GM18519 (cell line): ENCODE data around the gene CRTC3.
"Not testable (repeated sequence)": the region's sequence is repeated elsewhere in the genome, so short reads cannot be mapped to it uniquely, and the experiment has no call there.

Experiments
- ATAC-seq: cut with Tn5 transposase; IDR thresholded peaks from one replicate; pipeline ENCODE4 v1.9.1; 2021; ENCODE audit warnings: mild to moderate bottlenecking, moderate library complexity; ENCODE audit not compliant: unreplicated experiment, low FRiP score

CRTC3 gene

GRCh38 chr15:90618330-90619125 lies 88.8 kb downstream of the CRTC3 start:
- ATAC-seq = no peak

DNA sequence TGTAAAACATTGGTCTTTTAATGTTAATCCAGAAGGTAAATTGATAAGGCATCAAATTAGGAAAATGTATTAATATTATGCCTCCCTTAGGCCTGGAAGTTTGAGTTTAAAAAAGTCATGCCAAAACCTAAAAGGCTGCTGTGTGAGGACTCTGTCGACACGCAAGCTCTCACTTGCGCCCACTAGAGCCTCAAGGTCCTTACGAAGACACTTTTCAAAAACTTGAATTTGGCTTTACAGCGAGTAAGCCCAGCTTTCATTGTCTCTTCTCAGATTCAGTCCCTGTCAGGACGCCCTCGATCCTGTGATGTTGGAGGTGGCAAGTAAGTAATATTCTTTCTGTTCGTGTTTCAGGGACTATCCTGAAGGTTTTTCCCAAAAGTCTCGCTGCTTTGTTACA lies 89.7 kb downstream of the CRTC3 start:
- no peak for ATAC-seq

DNA sequence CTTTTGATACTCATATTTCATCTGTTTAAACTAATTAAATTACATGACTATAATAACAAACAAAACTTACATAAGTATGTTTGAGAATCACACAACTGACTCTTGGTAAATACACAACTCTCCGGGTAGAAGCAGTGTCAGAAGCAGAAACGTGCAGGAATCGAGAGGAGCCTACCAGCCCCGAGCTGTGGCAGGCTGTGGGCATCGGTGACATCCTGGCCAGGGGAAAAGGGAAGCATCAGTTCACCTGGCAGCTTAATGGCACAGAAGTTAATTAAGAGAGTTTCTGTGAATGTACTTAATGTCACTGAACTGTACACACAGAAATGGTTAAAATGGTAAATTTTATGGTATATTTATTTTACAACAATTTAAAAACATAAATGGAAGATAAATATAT lies 90.2 kb downstream of the CRTC3 start:
- no peak for ATAC-seq

GRCh38 chr15:90620379-90621067 lies 90.8 kb downstream of the CRTC3 start:
- no peak for ATAC-seq

- ATAC-seq = no peak
Measured at GRCh38 chr15:90623854-90624253, 94.1 kb downstream of the CRTC3 start.

DNA sequence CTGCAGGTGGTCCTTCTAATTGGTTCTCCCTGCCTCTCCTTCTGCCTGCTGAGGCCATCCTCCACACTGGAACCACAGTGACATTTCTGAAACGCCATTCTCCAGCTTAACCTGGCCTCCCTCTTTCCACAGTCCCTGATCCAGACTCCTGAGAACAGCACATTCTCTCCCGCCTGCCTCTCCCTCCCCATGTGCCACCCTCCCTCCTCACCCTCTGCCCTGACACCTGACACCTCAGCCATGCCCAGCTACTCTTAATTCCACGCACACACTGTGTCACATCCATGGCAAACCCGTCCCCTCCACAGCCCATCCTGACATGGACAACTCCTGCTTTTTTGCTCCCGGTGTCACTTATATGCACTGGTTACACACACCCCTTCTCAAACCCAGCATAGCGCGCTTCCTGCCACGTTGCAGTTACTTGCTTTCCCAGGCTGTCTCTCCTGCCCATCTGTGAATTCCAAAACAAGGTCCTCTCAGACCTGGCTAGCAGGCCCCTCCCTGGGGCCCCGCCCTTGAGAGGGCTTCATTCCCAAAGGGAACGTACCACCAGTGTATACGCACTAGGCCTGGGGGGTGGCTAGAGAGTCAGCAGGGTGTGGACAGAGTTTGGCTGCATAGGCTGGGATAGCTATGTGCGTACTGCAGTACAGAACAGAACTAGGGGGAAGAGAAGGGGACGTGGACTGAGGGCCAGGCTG lies 94.7 kb downstream of the CRTC3 start:
- no peak for ATAC-seq

DNA sequence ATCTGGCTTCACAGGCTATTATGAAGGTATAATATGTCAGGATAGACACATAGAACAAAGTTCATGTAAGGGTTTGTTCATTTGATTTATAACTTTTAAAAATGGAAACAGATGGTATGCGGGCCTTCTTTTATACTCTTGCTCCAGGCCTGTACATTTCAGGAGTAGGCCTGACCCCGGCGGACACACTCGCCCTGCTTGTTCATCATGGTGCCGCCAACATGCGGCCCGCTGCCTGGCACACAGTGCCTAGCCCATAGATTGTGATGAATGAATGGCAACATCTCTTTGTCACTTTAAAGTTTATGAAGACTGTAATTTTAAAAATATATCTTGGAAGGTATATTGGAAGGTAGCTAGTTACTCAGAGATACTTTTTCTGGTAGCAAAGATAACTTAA lies 95.3 kb downstream of the CRTC3 start:
- ATAC-seq = no peak

GRCh38 chr15:90629217-90629616 lies 99.5 kb downstream of the CRTC3 start:
- no peak for ATAC-seq

GRCh38 chr15:90633360-90633759 lies 103.6 kb downstream of the CRTC3 start:
- no peak for ATAC-seq

DNA sequence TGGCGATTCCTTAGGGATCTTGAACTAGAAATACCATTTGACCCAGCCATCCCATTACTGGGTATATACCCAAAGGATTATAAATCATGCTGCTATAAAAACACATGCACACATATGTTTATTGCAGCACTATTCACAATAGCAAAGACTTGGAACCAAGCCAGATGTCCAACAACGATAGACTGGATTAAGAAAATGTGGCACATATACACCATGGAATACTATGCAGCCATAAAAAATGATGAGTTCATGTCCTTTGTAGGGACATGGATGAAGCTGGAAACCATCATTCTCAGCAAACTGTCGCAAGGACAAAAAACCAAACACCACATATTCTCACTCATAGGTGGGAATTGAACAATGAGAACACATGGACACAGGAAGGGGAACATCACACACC lies 107.3 kb downstream of the CRTC3 start:
- ATAC-seq = not testable (repeated sequence)

DNA sequence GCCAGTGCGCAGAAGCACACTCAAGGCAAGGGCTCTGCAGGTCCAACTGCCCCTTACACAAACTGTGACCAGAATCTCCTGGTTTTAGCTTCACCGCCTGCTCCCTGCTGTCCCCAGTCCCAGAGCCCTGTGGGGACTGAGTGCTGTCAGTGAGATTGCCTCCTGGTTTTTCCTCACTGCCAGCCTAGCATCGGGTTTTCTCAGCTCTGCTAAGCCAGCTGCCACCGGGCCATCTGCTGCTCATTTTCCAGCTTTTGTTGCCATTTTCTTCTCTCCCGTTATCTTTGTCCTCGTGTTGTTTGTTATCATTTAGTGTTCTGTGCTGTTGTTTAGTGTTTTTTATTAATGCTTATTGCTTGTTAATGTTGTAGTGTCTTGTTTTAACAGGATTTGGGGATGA lies 108.0 kb downstream of the CRTC3 start:
- no peak for ATAC-seq

DNA sequence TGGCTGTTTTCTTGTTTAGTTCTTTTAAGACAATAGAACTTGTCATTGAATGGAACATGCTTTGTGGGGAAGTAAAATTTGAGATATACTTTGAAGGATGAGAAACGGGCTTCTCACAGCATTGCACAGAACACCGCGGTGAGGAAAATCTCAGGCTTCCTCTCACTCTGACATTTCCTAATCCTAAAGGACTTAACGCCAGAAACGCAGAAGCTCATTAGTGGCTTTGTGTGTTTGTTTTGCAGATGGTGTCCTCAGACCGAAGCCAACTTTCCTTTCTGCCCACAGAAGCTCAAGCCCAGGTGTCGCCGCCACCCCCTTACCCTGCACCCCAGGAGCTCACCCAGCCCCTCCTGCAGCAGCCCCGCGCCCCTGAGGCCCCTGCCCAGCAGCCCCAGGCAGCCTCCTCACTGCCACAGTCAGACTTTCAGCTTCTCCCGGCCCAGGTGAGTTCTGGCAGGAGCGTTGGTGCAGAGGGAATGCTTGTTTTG lies 108.5 kb downstream of the CRTC3 start:
- no peak for ATAC-seq

- ATAC-seq = no peak
Measured at GRCh38 chr15:90638963-90639362, 109.2 kb downstream of the CRTC3 start.

- no peak for ATAC-seq
Measured at GRCh38 chr15:90640862-90641261, 111.1 kb downstream of the CRTC3 start.

DNA sequence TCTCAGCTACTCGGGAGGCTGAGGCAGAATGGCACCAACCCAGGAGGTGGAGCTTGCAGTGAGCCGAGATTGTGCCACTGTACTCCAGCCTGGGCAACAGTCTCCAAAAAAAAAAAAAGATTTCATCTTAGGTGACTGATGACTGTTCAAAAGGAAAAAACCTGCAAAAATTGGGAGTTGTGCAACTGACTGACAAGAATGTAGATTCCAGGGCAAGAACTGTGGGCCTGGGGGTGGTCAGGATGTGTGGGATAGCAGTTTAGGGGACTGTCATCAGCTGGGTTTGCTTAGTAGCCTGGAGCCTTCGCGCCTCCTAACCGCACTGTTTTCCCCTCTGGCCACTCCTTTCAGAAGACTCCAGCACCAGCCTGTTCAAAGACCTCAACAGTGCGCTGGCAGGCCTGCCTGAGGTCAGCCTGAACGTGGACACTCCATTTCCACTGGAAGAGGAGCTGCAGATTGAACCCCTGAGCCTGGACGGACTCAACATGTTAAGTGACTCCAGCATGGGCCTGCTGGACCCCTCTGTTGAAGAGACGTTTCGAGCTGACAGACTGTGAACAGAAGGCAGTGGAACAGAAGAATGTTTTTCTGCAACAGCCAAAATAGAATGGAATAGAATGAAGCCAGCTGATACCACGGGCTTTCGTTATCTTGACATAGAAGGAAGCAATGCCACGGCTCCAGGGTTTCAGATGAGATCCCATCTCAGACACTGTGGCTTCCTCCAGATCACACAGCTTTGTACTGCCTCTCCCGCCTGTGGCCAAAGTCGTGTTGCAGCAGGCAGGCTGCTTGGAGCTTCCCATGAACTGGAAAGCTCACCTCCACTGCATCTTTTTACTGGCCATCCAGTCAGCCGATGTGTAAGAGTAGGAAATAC lies 112.1 kb downstream of the CRTC3 start:
- no peak for ATAC-seq

DNA sequence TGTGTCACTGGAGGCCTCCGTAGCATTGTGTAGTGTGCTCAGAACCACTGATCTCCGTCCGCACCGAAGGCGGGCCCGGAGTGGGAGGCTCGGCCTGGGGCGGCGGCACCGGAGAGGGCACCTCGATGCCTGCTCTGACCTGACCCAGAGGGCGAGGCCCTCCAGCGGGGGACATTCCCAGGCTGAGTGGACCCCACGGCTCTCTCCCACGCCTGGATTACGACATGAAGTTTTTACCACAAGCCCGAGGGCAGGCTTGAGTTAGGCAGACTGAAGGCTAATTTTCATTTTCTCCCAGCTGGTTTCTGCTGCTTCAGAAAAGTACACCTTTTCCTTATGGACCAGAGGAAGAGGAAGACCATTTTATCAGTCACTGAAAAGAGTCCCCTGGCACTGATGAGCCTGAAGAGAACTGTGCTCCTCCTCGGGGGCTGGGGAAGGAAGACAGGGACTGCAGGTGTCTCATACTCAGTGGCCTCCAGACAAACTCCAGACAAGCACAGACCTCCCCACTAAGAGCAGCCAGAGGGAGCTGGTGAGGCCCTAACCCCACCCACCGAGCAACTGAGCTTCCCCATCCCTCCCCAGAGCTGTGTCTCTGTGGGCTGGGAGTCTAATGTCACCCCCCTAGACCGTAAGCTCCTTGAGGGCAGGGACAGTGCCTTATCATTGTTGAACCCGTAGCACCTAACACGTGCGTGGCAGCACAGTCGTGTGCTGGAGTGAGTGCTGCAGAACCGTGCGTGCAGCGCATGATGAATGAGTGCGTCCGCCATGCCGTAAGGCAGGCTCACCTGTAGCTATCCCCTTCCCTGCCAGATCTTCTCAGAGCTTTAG lies 113.0 kb downstream of the CRTC3 start:
- no peak for ATAC-seq

DNA sequence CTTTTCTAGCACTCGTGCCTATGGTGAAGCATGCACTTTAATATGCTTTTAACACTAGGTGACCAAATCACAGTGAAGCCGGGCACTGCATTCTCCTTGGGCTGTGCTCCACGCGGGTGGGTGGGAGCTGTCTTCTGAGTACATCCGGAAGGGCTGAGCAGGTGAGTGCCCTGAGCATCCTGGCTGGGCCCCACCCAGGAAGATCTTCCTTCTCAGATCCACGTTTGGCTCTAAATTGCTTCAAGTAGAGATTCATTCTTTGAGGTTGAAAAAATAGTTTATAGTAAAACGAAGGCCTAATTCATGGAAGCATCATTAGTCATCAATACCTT lies 113.5 kb downstream of the CRTC3 start:
- ATAC-seq = no peak

DNA sequence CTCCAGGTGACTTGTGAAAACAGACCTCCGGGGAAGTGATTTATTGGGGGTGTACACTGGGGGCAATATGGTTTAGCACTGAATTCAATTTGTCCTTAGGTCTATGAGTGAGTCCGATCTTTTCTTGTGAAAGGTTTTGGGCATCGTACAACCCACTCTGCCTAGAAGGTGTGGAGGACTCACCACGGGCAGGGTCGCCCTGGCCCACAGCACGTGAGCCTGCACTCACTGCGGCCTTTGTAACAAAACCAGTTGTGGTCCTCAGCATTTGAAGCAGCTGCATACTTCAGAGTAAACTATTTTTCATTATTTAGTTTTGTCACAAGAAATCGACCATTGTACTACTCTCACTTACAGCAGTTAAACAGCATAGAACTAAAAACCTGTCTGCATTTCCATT lies 114.8 kb downstream of the CRTC3 start:
- no peak for ATAC-seq

DNA sequence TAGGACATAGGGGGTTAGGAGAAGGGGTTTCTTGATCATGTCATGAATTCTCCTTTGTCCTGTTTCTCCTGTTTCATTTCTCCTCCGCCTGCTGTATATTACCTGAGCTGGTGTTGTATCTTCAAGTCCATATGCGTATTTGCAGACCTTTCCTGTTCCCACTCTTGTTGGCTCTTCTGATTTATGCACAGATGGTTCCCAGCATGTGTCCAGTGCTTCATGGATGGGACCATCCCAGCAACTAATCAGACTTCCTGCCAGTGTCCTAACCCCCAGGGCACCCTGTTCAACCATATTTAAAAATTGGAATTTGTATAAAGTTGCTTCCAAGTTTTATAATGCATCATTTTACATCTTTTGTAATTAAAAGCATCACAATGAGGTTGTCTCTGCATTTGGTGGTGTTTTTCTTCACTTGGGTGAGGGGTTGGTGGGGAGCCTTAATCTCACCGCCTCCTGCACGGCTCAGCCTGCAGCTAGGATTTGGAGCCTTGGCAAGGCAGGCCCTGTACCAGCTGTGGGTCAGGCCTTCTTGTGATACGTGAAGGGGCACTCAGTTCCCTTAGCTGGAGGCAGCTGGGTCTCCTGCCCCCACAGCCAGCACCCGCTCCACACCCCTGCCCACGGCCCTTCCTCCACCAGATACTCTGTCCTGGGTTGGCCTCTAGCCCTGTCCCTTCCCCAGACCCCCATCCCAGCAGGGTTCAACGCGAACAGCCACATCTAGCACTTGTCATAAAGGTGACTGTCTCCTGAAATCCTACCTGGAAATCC lies 115.4 kb downstream of the CRTC3 start:
- no peak for ATAC-seq
